Testis (tissue), 3 donors: ENCODE data around the gene FAM131A. TPM values are rescaled to one million over a fixed set of nuclear protein-coding genes. Genes with fewer than 3 reads are reported as not detected.

Experiments used
- DNase-seq: peaks from one replicate; pipeline ENCODE4 v3.0.0-alpha.2; 2019
- H3K27ac ChIP-seq, 2 donors: fragments of 200-600 bp; sonication (generic); one replicate each; pipeline ENCODE4 v1.5.1; 2019
- H3K27me3 ChIP-seq: fragments of 200-600 bp; sonication (generic); one replicate; pipeline ENCODE4 v1.5.1; 2019
- H3K36me3 ChIP-seq: fragments of 200-600 bp; sonication (generic); one replicate; pipeline ENCODE4 v1.5.1; 2017; ENCODE audit warnings: low read depth; ENCODE audit errors: missing control alignments
- H3K4me1 ChIP-seq: fragments of 200-600 bp; sonication (generic); one replicate; pipeline ENCODE4 v1.5.1; 2019
- H3K4me3 ChIP-seq, 2 donors: fragments of 200-600 bp; sonication (generic); one replicate each; pipeline ENCODE4 v1.5.1; 2017 to 2019
- H3K9me3 ChIP-seq: fragments of 200-600 bp; sonication (generic); one replicate; pipeline ENCODE4 v1.5.1; 2017
- POLR2A ChIP-seq: fragments of 450-650 bp; IDR thresholded peaks from one replicate; pipeline ENCODE4 v1.6.1; 2017; ENCODE audit warnings: antibody characterized with exemption, mild to moderate bottlenecking, moderate library complexity
- WGBS, 2 donors: methylation state at CpG; one replicate each; pipeline ENCODE4 v1.1.5; 2018; 5-methylcytosine and 5-hydroxymethylcytosine counted together
- intact Hi-C: fragments of 100-400 bp; cut with DNase I; formaldehyde crosslinking; loops from one replicate; pipeline ENCODE4 v1.15.1; 2023; ENCODE audit warnings: low total_unique reads
- polyA plus RNA-seq: library from polyadenylated mRNA; stranded (reverse); fragments of 350-450 nt; fragmentation: Illumina TruSeq; extraction: RNeasy Lipid Tissue Mini Kit (QIAGEN cat#74804); gene quantifications from one replicate; pipeline ENCODE4 v1.2.3, GENCODE V29; 2014; ENCODE audit warnings: low read depth, low replicate concordance; ENCODE audit not compliant: insufficient read depth
- total RNA-seq, 2 donors: library from RNA; depleted of rRNA; stranded (reverse); fragments of >200 nt; gene quantifications; one replicate each; pipeline ENCODE4 v1.2.3, GENCODE V29; 2016
- TF ChIP-seq, protein P1 (sequence below), 3 experiments: fragments of 450-650 bp in 2 of 3; fragments of 200-600 bp in 1 of 3; sonication (generic) in 1 of 3; IDR thresholded peaks; one replicate each; pipeline ENCODE4 v1.5.1; 2016 to 2019; ENCODE audit warnings: antibody characterized with exemption in 3 of 3, mild to moderate bottlenecking in 2 of 3, moderate library complexity in 1 of 3

FAM131A gene
- total and polyA plus RNA-seq, 3 donors from 2014 or later: 28.1 to 77.2 (median 75.9) TPM

GRCh38 chr3:184381261-184382224 lies 44.1 kb downstream of the FAM131A start:
- peaks cover 15% of the 10 kb centered on the region for H3K4me1 ChIP-seq
- H3K27ac ChIP-seq: no peak overlapping the region
- H3K27me3 ChIP-seq: no peaks in the 10 kb centered on the region
- H3K9me3 ChIP-seq: no peaks in the 10 kb centered on the region
- WGBS, 2 donors: 36 to 55% methylated on average over 13 to 53 of the region's 55 CpGs
- intact Hi-C loops: no loop called here
- no peaks in the 10 kb centered on the region for H3K36me3 ChIP-seq
- no peak for DNase-seq
- H3K4me3 ChIP-seq: no peak overlapping the region
- TF ChIP-seq POLR2A: no peak
- TF ChIP-seq, protein P1, sequence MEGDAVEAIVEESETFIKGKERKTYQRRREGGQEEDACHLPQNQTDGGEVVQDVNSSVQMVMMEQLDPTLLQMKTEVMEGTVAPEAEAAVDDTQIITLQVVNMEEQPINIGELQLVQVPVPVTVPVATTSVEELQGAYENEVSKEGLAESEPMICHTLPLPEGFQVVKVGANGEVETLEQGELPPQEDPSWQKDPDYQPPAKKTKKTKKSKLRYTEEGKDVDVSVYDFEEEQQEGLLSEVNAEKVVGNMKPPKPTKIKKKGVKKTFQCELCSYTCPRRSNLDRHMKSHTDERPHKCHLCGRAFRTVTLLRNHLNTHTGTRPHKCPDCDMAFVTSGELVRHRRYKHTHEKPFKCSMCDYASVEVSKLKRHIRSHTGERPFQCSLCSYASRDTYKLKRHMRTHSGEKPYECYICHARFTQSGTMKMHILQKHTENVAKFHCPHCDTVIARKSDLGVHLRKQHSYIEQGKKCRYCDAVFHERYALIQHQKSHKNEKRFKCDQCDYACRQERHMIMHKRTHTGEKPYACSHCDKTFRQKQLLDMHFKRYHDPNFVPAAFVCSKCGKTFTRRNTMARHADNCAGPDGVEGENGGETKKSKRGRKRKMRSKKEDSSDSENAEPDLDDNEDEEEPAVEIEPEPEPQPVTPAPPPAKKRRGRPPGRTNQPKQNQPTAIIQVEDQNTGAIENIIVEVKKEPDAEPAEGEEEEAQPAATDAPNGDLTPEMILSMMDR (IDR thresholded peaks at IDR 0.05): no peak

DNA sequence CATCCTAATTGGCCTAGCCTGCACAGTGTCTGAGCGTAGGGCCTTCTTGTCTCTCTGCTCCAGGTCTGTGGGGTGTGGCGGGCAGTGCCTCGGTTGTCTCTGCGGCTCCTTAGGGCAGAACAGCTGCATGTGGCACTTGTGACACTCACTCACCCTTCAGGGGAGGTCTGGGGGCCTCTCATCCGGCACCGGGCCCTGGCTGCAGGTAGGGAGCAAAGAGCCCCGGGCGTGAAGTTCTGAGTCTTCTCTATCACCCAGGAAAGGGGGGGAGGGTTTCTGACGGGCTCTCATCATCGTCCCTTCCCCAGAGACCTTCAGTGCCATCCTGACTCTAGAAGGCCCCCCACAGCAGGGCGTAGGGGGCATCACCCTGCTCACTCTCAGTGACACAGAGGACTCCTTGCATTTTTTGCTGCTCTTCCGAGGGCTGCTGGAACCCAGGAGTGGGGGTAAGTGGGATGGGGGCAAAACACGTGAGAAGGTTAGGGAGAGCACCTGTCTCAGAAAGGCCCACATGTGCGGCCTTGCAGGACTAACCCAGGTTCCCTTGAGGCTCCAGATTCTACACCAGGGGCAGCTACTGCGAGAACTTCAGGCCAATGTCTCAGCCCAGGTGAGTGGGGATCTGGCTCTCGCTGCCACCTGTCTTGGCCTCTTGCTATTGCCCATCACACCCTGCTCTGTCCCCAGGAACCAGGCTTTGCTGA lies 45.1 kb downstream of the FAM131A start:
- no peak overlapping the region for H3K27ac ChIP-seq
- H3K36me3 ChIP-seq: no peaks in the 10 kb centered on the region
- H3K4me3 ChIP-seq: no peak overlapping the region
- WGBS, 2 donors: 84 to 93% methylated on average over 7 to 16 of the region's 16 CpGs
- H3K4me1 ChIP-seq: peaks cover 15% of the 10 kb centered on the region
- H3K27me3 ChIP-seq: no peaks in the 10 kb centered on the region
- intact Hi-C loops: no loop called here
- DNase-seq: no peak
- no peaks in the 10 kb centered on the region for H3K9me3 ChIP-seq
- no peak for TF ChIP-seq POLR2A
- TF ChIP-seq, protein P1 (IDR thresholded peaks at IDR 0.05): no peak

GRCh38 chr3:184383033-184383740 lies 45.8 kb downstream of the FAM131A start:
- H3K4me1 ChIP-seq: peaks cover 15% of the 10 kb centered on the region
- H3K36me3 ChIP-seq: no peaks in the 10 kb centered on the region
- 86 to 93% methylated on average over 10 to 15 of the region's 15 CpGs for WGBS, 2 donors
- H3K27me3 ChIP-seq: no peaks in the 10 kb centered on the region
- no peak for DNase-seq
- TF ChIP-seq, protein P1 (IDR thresholded peaks at IDR 0.05): no peak
- no peak for TF ChIP-seq POLR2A
- intact Hi-C loops: no loop called here
- no peaks in the 10 kb centered on the region for H3K9me3 ChIP-seq
- no peak overlapping the region for H3K4me3 ChIP-seq
- H3K27ac ChIP-seq: no peak overlapping the region

GRCh38 chr3:184384342-184384741 lies 46.9 kb downstream of the FAM131A start:
- H3K27me3 ChIP-seq: no peaks in the 10 kb centered on the region
- H3K9me3 ChIP-seq: no peaks in the 10 kb centered on the region
- intact Hi-C loops: no loop called here
- 84 to 91% methylated on average over 7 to 9 of the region's 9 CpGs for WGBS, 2 donors
- TF ChIP-seq, protein P1 (IDR thresholded peaks at IDR 0.05): no peak
- no peak for TF ChIP-seq POLR2A
- peaks cover 5% of the 10 kb centered on the region for H3K4me1 ChIP-seq
- H3K36me3 ChIP-seq: no peaks in the 10 kb centered on the region
- H3K27ac ChIP-seq: no peak overlapping the region
- no peak overlapping the region for H3K4me3 ChIP-seq
- no peak for DNase-seq
